Breast epithelium (tissue), 4 donors: Measurements from ENCODE around the gene FSD1. TPM values are rescaled to one million over a fixed set of nuclear protein-coding genes. Genes with fewer than 3 reads are reported as not detected.
"Not testable (repeated sequence)": the region's sequence is repeated elsewhere in the genome, so short reads cannot be mapped to it uniquely, and the experiment has no call there.

ENCODE experiments used
- DNase-seq, 2 donors: peaks; one replicate each; pipeline ENCODE4 v3.0.0-alpha.2; 2019; ENCODE audit warnings: low spot score in 2 of 2
- H3K27ac ChIP-seq, 2 donors: fragments of 200-600 bp; sonication (generic) in 1 of 2; one replicate each; pipeline ENCODE4 v1.5.1; 2016 to 2019; ENCODE audit warnings: mild to moderate bottlenecking in 1 of 2
- H3K27me3 ChIP-seq, 2 donors: fragments of 200-600 bp; sonication (generic) in 1 of 2; one replicate each; pipeline versions ENCODE4 v1.5.1 to v1.6.0; 2017 to 2019; ENCODE audit warnings: control low read depth in 1 of 2, mild to moderate bottlenecking in 1 of 2
- H3K36me3 ChIP-seq: fragments of 200-600 bp; one replicate; pipeline ENCODE4 v1.5.1; 2019
- H3K4me1 ChIP-seq, 2 donors: fragments of 200-600 bp; sonication (generic); one replicate each; pipeline ENCODE4 v1.5.1; 2016 to 2019; ENCODE audit warnings: control low read depth in 1 of 2
- H3K4me3 ChIP-seq, 3 donors: fragments of 200-600 bp; sonication (generic); 1 replicate in 2 of 3; 2 replicates in 1 of 3; pipeline ENCODE4 v1.5.1; 2016 to 2019; ENCODE audit warnings: mild to moderate bottlenecking in 3 of 3, moderate library complexity in 2 of 3
- H3K9me3 ChIP-seq, 2 donors: fragments of 200-600 bp; sonication (generic) in 1 of 2; one replicate each; pipeline ENCODE4 v1.5.1; 2016 to 2019; ENCODE audit warnings: control low read depth in 1 of 2
- CTCF ChIP-seq, 3 donors: fragments of 450-650 bp; IDR thresholded peaks; one replicate each; pipeline ENCODE4 v1.5.1; 2016 to 2017; ENCODE audit warnings: antibody characterized with exemption in 3 of 3, mild to moderate bottlenecking in 3 of 3, moderate library complexity in 3 of 3
- POLR2A ChIP-seq: fragments of 450-650 bp; IDR thresholded peaks from one replicate; pipeline ENCODE4 v1.6.1; 2016; ENCODE audit warnings: antibody characterized with exemption, mild to moderate bottlenecking, moderate library complexity
- POLR2AphosphoS5 ChIP-seq, 3 donors: sonication (generic); formaldehyde crosslinking; IDR thresholded peaks; one replicate each; pipeline ENCODE4 v1.6.1; 2017; ENCODE audit warnings: antibody characterized with exemption in 3 of 3
- intact Hi-C: fragments of 100-400 bp; cut with DNase I; formaldehyde crosslinking; loops from one replicate; pipeline ENCODE4 v1.15.1; 2023; ENCODE audit warnings: low total_unique reads
- total RNA-seq, 3 donors: library from RNA; depleted of rRNA; stranded (reverse); fragments of >200 nt; gene quantifications; one replicate each; pipeline ENCODE4 v1.1.0, GENCODE V29; 2016

Gene FSD1
- total RNA-seq, 3 donors from 2014 or later, result 0.88 TPM; not detected in 2

GRCh38 chr19:4327252-4327876 lies 23.0 kb downstream of the FSD1 start:
- H3K27me3 ChIP-seq, result no peaks in the 10 kb centered on the region
- intact Hi-C loops, result no loop called here
- no peaks in the 10 kb centered on the region for H3K4me1 ChIP-seq
- TF ChIP-seq POLR2A, result no peak
- peak overlapping the region in 2 of 3 donors; percentile 53 to 57 for H3K4me3 ChIP-seq
- H3K27ac ChIP-seq, result peak overlapping the region; percentile 27 to 67
- H3K9me3 ChIP-seq, result no peaks in the 10 kb centered on the region
- peak; percentile 50 to 71 for DNase-seq
- H3K36me3 ChIP-seq, result no peaks in the 10 kb centered on the region

GRCh38 chr19:4327877-4328242 lies 23.5 kb downstream of the FSD1 start:
- TF ChIP-seq POLR2A (no peak), CTCF (IDR thresholded peaks at IDR 0.05) (no peak)
- Histone ChIP-seq H3K27ac (peak overlapping the region; percentile 27 to 67), H3K36me3 (no peaks in the 10 kb centered on the region), H3K4me1 (no peaks in the 10 kb centered on the region), H3K4me3 (peak overlapping the region in 2 of 3 donors; percentile 53 to 57), H3K27me3 (no peaks in the 10 kb centered on the region), H3K9me3 (no peaks in the 10 kb centered on the region)
- intact Hi-C loops, result no loop called here
- peak in 1 of 2 donors; percentile 31 for DNase-seq

DNA sequence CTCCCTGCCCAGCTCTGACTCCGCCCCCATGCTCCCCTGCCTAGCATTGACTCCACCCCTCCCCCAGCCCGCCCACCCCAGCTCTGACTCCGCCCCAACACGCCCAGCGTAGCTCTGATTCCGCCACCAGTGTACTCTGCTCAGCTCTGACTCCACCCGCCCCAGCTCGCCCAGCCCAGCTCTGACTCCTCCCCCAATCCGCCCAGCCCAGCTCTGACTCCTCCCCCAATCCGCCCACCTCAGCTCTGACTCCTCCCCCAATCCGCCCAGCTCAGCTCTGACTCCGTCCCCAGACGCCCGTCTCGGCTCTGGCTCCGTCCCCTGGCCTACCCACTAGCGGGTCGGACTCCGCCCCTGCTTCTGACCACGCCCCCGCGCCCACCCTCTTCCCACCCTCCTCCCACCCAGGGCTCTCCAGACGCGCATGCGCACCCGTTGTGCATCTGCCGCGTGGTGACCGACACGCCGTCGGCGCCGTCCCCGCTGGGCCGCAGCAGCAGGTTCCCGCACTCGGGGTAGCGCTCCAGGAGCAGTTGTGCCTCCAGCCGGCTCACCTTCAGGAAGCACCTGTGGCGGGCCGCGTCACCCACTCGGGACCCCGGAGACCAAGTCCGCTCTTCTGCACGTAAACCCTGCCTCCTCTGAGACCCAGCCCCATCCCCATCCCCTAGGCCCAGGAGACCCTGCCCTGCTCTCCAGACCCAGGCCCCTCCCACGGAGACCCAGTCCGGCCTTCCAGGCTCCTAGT lies 24.0 kb downstream of the FSD1 start:
- intact Hi-C loops, result no loop called here
- Histone ChIP-seq H3K4me3 (peak overlapping the region; percentile 14 to 66 (median 53)), H3K9me3 (no peaks in the 10 kb centered on the region), H3K4me1 (no peaks in the 10 kb centered on the region), H3K27ac (peak overlapping the region; percentile 42 to 67), H3K36me3 (no peaks in the 10 kb centered on the region), H3K27me3 (no peaks in the 10 kb centered on the region)
- no peak for TF ChIP-seq CTCF (IDR thresholded peaks at IDR 0.05)
- no peak for TF ChIP-seq POLR2AphosphoS5 (IDR thresholded peaks at IDR 0.05)
- TF ChIP-seq POLR2A, result peak; percentile 39
- DNase-seq, result peak; percentile 88 to 91

GRCh38 chr19:4328991-4329681 lies 24.7 kb downstream of the FSD1 start:
- peak overlapping the region; percentile 14 to 66 (median 53) for H3K4me3 ChIP-seq
- not testable (repeated sequence) for DNase-seq, H3K27ac ChIP-seq

DNA sequence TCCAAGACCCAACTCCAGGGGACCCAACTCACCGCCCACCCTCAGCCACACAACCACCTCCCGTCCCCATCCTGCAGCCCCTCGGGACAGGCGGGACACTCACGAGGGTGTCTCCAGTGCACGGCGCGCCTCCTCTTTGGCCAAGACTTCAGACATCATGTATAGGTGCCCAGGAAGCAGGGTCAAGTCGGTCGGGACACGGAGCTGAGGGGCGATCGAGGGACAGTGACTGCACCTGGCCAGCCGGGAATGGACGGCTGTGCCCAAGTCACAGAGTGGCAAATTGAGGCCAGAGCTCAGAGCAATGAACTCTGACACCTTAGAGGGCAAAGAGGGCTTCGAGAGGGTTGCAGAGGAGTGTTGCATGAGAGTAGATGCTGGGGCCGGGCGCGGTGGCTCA lies 25.5 kb downstream of the FSD1 start:
- no peak overlapping the region for H3K27ac ChIP-seq
- H3K27me3 ChIP-seq, result no peaks in the 10 kb centered on the region
- no peak for TF ChIP-seq POLR2A
- TF ChIP-seq POLR2AphosphoS5 (IDR thresholded peaks at IDR 0.05), result no peak
- TF ChIP-seq CTCF (IDR thresholded peaks at IDR 0.05), result no peak
- H3K36me3 ChIP-seq, result no peaks in the 10 kb centered on the region
- DNase-seq, result no peak
- H3K4me3 ChIP-seq, result no peak overlapping the region
- no peaks in the 10 kb centered on the region for H3K9me3 ChIP-seq
- intact Hi-C loops, result no loop called here
- H3K4me1 ChIP-seq, result no peaks in the 10 kb centered on the region

More at GRCh38 chr19:4328991-4329681, 24.7 kb downstream of the FSD1 start:
- H3K27me3 ChIP-seq, H3K36me3 ChIP-seq, H3K4me1 ChIP-seq, H3K9me3 ChIP-seq, intact Hi-C loops: not testable (repeated sequence)
